Measurements from ENCODE around the gene XYLT1. TPM values are rescaled to one million over a fixed set of nuclear protein-coding genes. Genes with fewer than 3 reads are reported as not detected.

Gene XYLT1
- total RNA-seq, 3 donors from 2014 or later = 1.9 to 3.1 (median 2.3) TPM

GRCh38 chr16:17459903-17460521, 10.7 kb downstream of the XYLT1 start:
- ATAC-seq (no peak), DNase-seq (no peak)
- Mint-ChIP-seq H3K27me3 (ENCODE audit: low read depth) (no peaks in the 10 kb centered on the region), H3K9me3 (no peaks in the 10 kb centered on the region), H3K4me3 (no peak overlapping the region), H3K4me1 (ENCODE audit: low read depth) (peaks cover 40% of the 10 kb centered on the region), H3K36me3 (ENCODE audit: insufficient read depth) (peaks cover 6% of the 10 kb centered on the region)

- ATAC-seq = no peak
- Mint-ChIP-seq H3K27me3 (ENCODE audit: low read depth) (no peaks in the 10 kb centered on the region), H3K4me3 (no peak overlapping the region), H3K9me3 (no peaks in the 10 kb centered on the region), H3K4me1 (ENCODE audit: low read depth) (peaks cover 30% of the 10 kb centered on the region), H3K36me3 (ENCODE audit: insufficient read depth) (peaks cover 4% of the 10 kb centered on the region)
- no peak for DNase-seq
Measured at GRCh38 chr16:17457997-17458396, 12.8 kb downstream of the XYLT1 start.

- no peaks in the 10 kb centered on the region for H3K9me3 Mint-ChIP-seq
- H3K36me3 Mint-ChIP-seq (ENCODE audit: insufficient read depth) = peaks cover 3% of the 10 kb centered on the region
- H3K27me3 Mint-ChIP-seq (ENCODE audit: low read depth) = no peaks in the 10 kb centered on the region
- H3K4me3 Mint-ChIP-seq = no peak overlapping the region
- no peak for DNase-seq
- ATAC-seq = no peak
- H3K4me1 Mint-ChIP-seq (ENCODE audit: low read depth) = peaks cover 28% of the 10 kb centered on the region
Measured at GRCh38 chr16:17457513-17457912, 13.2 kb downstream of the XYLT1 start.

DNA sequence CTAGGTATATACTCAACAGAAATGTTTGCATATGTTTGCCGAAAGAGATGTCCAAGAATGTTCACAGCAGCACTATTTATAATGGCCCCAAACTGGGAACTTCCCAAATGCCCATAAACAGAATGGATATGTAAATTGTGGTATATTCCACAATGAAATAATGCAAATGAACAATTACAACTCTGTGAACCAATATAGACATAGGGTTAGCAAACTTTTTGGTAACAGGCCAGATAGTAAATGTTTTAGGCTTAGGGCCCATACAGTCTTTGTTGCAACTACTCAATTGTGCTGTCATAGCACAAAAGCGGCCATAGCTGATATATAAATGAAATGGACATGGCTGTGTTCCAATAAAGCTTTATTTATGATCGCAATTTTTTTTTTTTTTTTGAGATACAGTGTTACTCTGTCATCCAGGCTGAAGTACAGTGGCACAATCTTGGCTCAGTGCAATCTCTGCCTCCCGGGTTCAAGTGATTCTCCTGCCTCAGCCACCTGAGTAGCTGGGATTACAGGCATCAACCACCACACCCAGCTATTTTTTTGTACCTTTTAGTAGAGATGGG, 16.5 kb downstream of the XYLT1 start:
- ATAC-seq = no peak
- Mint-ChIP-seq H3K27me3 (ENCODE audit: low read depth) (no peaks in the 10 kb centered on the region), H3K36me3 (ENCODE audit: insufficient read depth) (no peaks in the 10 kb centered on the region), H3K9me3 (no peaks in the 10 kb centered on the region), H3K4me1 (ENCODE audit: low read depth) (peaks cover 35% of the 10 kb centered on the region), H3K4me3 (no peak overlapping the region)
- DNase-seq = no peak

DNA sequence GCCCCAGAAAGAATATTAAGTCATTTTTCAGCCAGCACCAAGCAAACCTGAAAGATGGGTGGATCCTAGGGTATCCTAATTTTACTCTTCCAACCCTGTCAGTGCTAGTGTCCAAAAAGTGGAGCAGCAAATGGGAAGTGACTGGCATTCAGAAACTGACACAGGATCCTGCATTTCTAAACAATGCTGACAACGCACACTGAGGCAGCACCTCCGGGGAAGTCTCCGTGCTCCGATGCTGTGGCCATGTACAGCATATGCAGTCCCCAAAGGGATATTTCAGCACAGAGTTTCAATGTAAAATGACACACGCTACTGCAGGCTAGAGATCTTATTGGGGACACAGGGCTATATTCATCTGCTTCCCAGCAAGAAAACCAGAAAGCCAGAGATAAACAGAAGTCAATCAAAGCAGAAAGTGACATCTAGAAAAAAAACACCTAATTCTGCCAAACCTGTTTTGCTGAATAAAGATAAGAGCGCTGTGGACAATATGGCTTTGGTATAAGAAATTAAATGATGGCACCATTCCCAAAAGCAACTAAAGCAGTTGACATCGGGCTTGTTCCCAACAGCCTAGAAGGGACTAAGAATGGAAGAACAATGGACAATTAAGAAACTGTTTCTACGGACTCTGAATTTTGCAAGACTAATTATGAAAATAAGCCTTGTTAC, 17.3 kb downstream of the XYLT1 start:
- Mint-ChIP-seq H3K4me3 (no peak overlapping the region), H3K4me1 (ENCODE audit: low read depth) (peaks cover 42% of the 10 kb centered on the region), H3K36me3 (ENCODE audit: insufficient read depth) (no peaks in the 10 kb centered on the region)

DNA sequence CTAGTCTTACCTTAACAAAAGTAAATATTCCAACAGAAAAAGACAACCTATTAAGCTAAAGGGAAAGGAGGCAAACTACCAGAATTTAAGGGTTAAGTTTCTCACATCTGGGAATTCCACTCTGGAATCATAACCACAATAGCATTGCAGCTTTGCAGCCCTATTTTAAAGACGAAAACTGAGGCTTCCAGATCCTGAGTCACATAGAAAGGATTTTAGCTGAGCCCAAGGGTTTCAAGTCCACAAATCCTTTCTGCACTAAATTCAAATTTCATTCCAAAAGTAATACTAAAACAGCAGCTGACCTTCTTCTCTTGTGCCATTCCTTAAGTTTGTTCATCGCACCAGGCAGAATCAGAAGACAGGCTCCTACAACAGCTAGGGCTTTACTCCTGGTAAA, 17.8 kb downstream of the XYLT1 start:
- ATAC-seq (no peak), DNase-seq (no peak)
- H3K4me1 Mint-ChIP-seq (ENCODE audit: low read depth) = peaks cover 45% of the 10 kb centered on the region
- no peaks in the 10 kb centered on the region for H3K36me3 Mint-ChIP-seq (ENCODE audit: insufficient read depth)
- no peaks in the 10 kb centered on the region for H3K27me3 Mint-ChIP-seq (ENCODE audit: low read depth)
- no peaks in the 10 kb centered on the region for H3K9me3 Mint-ChIP-seq
- H3K4me3 Mint-ChIP-seq = no peak overlapping the region

More for the DNA sequence above, 17.3 kb downstream of the XYLT1 start:
- no peak for ATAC-seq
- no peak for DNase-seq
- no peaks in the 10 kb centered on the region for H3K9me3 Mint-ChIP-seq
- H3K27me3 Mint-ChIP-seq (ENCODE audit: low read depth) = no peaks in the 10 kb centered on the region

GRCh38 chr16:17451843-17452242, 18.9 kb downstream of the XYLT1 start:
- ATAC-seq = peak in 1 of 2 donors; percentile 52
- Mint-ChIP-seq H3K4me3 (no peak overlapping the region), H3K4me1 (ENCODE audit: low read depth) (peaks cover 51% of the 10 kb centered on the region), H3K36me3 (ENCODE audit: insufficient read depth) (no peaks in the 10 kb centered on the region), H3K27me3 (ENCODE audit: low read depth) (no peaks in the 10 kb centered on the region), H3K9me3 (no peaks in the 10 kb centered on the region)
- DNase-seq = no peak

DNA sequence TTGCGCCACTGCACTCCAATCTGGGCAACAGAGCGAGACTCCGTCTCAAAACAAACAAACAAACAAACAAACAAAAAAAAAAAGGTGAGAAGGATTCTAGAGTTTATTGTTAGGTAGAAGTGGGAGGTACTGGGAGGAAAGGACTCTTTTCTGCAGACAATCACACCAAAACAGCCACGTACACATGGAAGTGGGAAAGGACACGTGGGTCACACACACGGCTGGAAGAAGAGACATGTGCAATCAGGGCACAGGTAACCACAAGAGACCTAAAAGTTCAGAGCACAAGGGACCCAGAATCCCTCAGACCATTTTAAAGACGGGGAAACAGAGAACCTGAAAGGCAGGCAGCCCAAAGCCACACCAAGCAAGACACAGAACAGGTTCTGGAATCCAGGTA, 20.5 kb downstream of the XYLT1 start:
- Mint-ChIP-seq H3K4me1 (ENCODE audit: low read depth) (peaks cover 51% of the 10 kb centered on the region), H3K36me3 (ENCODE audit: insufficient read depth) (no peaks in the 10 kb centered on the region), H3K9me3 (no peaks in the 10 kb centered on the region), H3K4me3 (no peak overlapping the region), H3K27me3 (ENCODE audit: low read depth) (no peaks in the 10 kb centered on the region)
- DNase-seq (no peak), ATAC-seq (no peak)

- no peaks in the 10 kb centered on the region for H3K9me3 Mint-ChIP-seq
- DNase-seq (no peak), ATAC-seq (peak; percentile 64)
- H3K4me1 Mint-ChIP-seq (ENCODE audit: low read depth) = peaks cover 51% of the 10 kb centered on the region
- peak overlapping the region; percentile 6 for H3K4me3 Mint-ChIP-seq
- H3K36me3 Mint-ChIP-seq (ENCODE audit: insufficient read depth) = peaks cover 1% of the 10 kb centered on the region
- H3K27me3 Mint-ChIP-seq (ENCODE audit: low read depth) = no peaks in the 10 kb centered on the region
Measured at GRCh38 chr16:17448640-17449638, 21.8 kb downstream of the XYLT1 start.

GRCh38 chr16:17447101-17447569, 23.6 kb downstream of the XYLT1 start:
- Mint-ChIP-seq H3K36me3 (ENCODE audit: insufficient read depth) (peaks cover 3% of the 10 kb centered on the region), H3K27me3 (ENCODE audit: low read depth) (no peaks in the 10 kb centered on the region), H3K4me1 (ENCODE audit: low read depth) (peaks cover 50% of the 10 kb centered on the region), H3K4me3 (no peak overlapping the region), H3K9me3 (no peaks in the 10 kb centered on the region)
- ATAC-seq = no peak
- no peak for DNase-seq

DNA sequence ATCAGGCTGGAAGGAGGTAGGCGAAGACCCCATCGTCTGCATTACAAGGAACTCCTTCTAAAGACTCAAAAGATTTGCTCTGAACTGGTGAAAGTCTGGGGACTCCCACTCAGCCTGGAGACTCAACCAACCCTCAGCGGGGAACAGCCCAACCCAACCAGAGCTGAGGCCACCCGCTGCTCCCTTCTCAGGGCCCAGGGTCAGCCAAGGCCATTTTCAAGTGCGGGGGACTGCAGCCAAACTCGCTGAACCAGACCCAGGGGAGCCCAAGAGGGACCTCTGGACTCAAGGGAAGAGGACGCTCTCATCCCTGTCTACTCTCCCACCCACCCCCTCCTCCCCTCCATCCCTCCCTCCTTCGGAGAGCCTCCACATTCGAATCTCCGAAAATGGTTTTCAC, 24.1 kb downstream of the XYLT1 start:
- Mint-ChIP-seq H3K27me3 (ENCODE audit: low read depth) (no peaks in the 10 kb centered on the region), H3K9me3 (no peaks in the 10 kb centered on the region), H3K4me3 (no peak overlapping the region), H3K4me1 (ENCODE audit: low read depth) (peaks cover 45% of the 10 kb centered on the region), H3K36me3 (ENCODE audit: insufficient read depth) (peaks cover 3% of the 10 kb centered on the region)
- ATAC-seq = no peak
- no peak for DNase-seq

DNA sequence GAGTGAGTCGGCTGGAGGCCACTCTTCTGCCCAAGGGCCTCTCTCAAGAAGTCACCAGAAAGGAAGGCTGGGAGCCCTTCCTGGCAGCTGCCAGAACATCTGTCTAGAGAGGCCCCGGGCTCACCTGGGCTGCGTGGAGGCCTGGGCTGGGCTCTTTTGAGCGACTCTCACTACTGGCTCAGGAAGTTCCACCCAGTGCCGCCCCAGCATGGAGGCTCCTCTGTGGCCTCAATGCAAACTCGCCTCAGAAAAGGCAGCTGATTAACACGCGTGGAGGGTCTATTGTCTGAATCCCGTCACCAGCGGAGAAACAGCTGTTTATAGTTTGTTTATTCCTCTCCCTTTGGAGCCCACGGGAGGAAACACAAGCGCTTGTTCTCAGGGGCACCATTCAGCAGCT, 25.3 kb downstream of the XYLT1 start:
- no peak for DNase-seq
- ATAC-seq = no peak
- H3K4me3 Mint-ChIP-seq = no peak overlapping the region
- H3K4me1 Mint-ChIP-seq (ENCODE audit: low read depth) = peaks cover 37% of the 10 kb centered on the region
- H3K27me3 Mint-ChIP-seq (ENCODE audit: low read depth) = no peaks in the 10 kb centered on the region
- no peaks in the 10 kb centered on the region for H3K9me3 Mint-ChIP-seq
- H3K36me3 Mint-ChIP-seq (ENCODE audit: insufficient read depth) = peaks cover 5% of the 10 kb centered on the region

- peaks cover 38% of the 10 kb centered on the region for H3K4me1 Mint-ChIP-seq (ENCODE audit: low read depth)
- no peaks in the 10 kb centered on the region for H3K9me3 Mint-ChIP-seq
- H3K4me3 Mint-ChIP-seq = no peak overlapping the region
- no peaks in the 10 kb centered on the region for H3K27me3 Mint-ChIP-seq (ENCODE audit: low read depth)
- DNase-seq (no peak), ATAC-seq (no peak)
- H3K36me3 Mint-ChIP-seq (ENCODE audit: insufficient read depth) = peaks cover 5% of the 10 kb centered on the region
Measured at GRCh38 chr16:17444658-17445057, 26.1 kb downstream of the XYLT1 start.

DNA sequence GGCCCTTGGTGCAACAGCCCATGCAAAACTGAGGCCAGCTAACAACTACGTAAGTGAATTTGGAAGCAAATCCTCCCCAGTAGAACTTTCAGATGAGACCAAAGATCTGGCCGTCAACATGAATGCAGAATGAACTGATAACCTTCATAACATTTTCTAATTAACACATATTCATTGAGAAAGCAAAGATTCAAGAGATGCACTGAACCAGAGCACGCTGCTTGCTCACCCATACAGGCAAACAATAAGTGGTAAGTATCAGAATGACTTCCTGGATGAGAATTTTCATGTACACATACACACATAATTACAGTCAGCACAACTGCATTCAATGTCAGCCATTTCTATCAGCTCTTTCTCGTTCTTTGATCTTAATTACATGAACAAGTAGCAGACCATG, 30.6 kb downstream of the XYLT1 start:
- Mint-ChIP-seq H3K36me3 (ENCODE audit: insufficient read depth) (peaks cover 5% of the 10 kb centered on the region), H3K4me1 (ENCODE audit: low read depth) (peaks cover 38% of the 10 kb centered on the region), H3K9me3 (no peaks in the 10 kb centered on the region), H3K27me3 (ENCODE audit: low read depth) (no peaks in the 10 kb centered on the region), H3K4me3 (no peak overlapping the region)
- DNase-seq (no peak), ATAC-seq (peak; percentile 10 to 62)

Measured in activated T-cell treated with anti-CD3 and anti-CD28 coated beads, Interleukin-2, amount 50 U/mL, for 4 hours (primary cell).